NCI-H446 treated with DMSO at 0.1 percent for 48 hours (cell line): Measurements from ENCODE around the gene ANKRD45.
"Not testable (repeated sequence)": the region's sequence is repeated elsewhere in the genome, so short reads cannot be mapped to it uniquely, and the experiment has no call there.

ENCODE experiments used
- DNase-seq: peaks from one replicate; lab custom pipeline; 2025; lab: John Stamatoyannopoulos, UW

ANKRD45 gene

DNA sequence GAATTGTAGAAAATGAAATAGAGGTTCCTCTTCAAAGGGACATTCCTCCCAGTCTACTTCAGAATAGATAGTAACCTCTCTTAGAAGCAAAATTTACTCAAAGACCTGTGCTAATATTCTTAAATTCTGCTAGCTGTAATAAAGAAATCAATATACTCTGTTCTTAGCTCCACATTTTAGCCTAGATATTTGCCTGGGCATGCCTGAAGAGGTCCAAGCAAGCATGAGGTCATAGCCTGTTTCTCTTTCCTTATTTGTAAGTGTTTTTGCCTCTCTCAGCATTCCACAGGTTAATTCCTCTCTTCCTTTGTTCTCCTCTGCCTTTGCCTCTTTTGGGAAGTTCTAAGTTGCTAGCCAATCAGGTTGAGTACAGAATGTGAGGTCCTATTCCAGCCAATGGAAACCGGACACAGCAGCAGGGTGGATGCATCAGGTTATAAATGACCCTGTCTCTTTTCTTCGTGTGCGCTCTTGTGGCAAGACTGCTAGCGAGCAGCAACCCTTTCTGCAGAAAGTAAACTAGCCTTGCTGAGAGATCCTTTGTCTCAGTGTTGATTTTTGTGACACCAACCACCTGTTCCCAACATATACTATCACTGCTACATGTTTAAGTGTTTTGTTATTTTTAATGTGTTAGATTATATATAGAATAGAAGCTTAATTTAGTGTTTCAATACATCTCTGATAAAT is 27.1 kb downstream of the ANKRD45 start:
- not testable (repeated sequence) for DNase-seq

- no peak for DNase-seq
Observed at GRCh38 chr1:173639102-173639501, 30.5 kb downstream of the ANKRD45 start.

GRCh38 chr1:173638043-173639021 is 31.3 kb downstream of the ANKRD45 start:
- no peak for DNase-seq

GRCh38 chr1:173637236-173638042 is 32.2 kb downstream of the ANKRD45 start:
- DNase-seq = not testable (repeated sequence)

- no peak for DNase-seq
Observed at GRCh38 chr1:173635116-173635515, 34.5 kb downstream of the ANKRD45 start, which contains the start of gene TEX50. Gene TEX50, plus strand, starts transcription at chr1:173635338. Its CDS starts 184 bp downstream, at chr1:173635522.

- DNase-seq = no peak
Observed at GRCh38 chr1:173628888-173629287, 40.8 kb downstream of the ANKRD45 start.

GRCh38 chr1:173627269-173627668 is 42.4 kb downstream of the ANKRD45 start:
- DNase-seq = no peak

DNA sequence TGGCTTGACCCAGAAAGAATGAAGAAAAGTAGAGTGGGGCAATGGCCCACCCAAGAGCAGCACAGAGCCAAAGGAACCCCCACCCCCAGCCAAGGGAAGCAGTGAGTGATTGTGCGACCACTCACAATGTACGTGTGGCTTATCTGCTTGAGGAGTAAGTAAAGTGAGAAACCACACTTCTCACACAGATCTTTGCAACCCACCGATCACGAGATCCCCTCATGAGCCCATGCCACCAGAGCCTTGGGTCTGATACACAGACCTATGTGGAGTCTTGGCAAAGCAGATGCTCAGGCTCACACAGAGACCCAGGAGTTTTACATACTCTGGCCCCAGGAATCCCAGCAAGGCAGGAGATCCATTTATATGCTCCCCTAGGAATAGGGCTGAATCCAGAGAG is 52.8 kb downstream of the ANKRD45 start:
- DNase-seq = no peak

DNA sequence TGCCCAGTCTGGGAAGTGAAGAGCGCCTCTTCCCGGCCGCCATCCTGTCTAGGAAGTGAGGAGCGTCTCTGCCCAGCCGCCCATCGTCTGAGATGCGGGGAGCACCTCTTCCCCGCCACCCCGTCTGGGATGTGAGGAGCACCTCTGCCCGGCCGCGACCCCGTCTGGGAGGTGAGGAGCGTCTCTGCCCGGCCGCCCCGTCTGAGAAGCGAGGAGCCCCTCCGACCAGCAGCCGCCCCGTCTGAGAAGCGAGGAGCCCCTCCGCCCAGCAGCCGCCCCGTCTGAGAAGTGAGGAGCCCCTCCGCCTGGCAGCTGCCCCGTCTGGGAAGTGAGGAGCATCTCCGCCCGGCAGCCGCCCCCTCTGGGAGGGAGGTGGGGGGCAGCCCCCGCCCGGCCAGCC is 56.6 kb downstream of the ANKRD45 start:
- DNase-seq = not testable (repeated sequence)

GRCh38 chr1:173608503-173609216 is 61.0 kb downstream of the ANKRD45 start:
- DNase-seq = no peak

GRCh38 chr1:173603056-173603591 is 66.5 kb downstream of the ANKRD45 start, which contains the start of gene SLC9C2:
Gene SLC9C2, minus strand, starts transcription at chr1:173603072. Its CDS starts 1,296 bp downstream, at chr1:173601776.
- DNase-seq = no peak

DNA sequence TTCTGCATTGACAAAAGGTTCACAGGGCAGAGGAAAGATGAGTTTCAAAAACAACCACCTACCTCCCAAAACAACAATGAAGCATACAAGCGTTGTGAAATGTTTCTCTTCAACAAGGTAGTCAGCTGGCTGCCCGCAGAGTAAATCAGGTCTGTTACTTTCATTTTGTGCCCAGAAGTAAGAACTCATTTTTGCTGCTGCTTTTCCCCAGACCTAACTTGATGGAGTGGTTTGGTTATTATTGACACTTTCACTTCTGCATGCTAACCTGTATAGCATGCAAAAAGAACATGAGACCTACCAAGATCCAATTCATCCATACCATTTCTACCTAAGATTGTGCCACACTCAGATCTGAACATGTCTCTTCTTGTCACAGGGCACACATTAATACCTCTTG is 68.1 kb downstream of the ANKRD45 start:
- no peak for DNase-seq

GRCh38 chr1:173596097-173596825 is 73.4 kb downstream of the ANKRD45 start:
- DNase-seq = no peak

DNA sequence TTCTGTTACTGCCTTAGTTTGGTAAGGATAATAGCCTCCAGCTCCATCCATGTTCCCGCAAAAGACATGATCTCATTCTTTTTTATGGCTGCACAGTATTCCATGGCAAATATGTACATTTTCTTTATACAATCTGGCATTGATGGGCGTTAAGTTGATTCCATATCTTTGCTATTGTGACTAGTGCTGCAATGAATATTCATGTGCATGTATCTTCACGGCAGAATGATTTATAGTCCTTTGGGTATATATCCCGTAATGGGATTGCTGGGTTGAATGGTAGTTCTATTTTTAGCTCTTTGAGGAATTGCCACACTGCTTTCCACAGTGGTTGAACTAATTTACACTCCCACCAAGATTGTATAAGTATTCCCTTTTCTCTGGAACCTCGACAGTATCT is 78.5 kb downstream of the ANKRD45 start:
- DNase-seq = not testable (repeated sequence)

DNA sequence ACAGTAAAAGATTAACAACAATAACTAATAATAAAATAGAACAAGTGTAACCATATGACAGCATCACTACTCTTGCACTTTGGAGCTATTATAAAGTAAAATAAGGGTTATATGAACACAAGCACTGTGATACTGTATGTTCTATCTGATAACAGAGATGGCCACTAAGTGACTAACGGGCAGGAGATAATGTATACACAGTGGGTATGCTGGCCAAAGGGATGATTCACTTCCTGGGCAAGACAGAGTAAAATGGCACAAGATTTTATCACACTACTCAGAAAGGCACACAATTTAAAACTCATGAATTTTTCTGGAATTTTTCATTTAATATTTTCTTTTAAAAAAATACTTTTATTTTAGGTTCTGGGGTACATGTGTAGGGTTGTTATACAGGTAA is 79.1 kb downstream of the ANKRD45 start:
- no peak for DNase-seq

DNA sequence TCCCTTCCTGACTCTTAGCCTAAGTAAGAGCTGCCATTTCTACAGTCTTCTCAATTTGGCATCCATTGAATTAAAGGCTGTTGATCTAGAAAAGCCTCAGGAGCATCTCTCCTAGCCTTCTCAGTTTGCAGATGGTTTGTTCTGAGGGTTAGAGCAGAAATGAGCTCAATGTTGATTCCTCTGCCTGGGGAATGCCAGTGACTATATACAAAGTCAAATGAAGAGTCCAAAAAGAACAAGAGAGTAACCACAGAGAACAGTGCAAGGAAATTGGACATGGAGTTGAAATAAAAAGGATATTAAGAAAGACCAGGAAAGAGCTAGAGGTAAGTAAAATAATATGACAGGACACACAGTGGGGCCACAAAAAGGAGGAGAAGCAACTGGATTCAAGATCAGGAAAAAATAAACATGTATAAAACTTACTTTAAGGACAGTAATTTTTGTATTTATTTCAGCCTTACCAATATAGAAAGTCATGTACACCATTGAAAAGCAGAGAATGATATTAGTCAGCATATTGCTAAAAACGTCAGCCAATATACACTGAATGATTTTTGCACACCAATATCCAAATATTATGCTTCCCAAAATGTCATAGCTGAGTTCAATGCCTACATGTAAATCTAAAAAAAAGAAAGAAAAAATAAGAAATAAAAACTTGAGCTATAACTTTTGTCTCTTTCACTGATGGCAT is 88.1 kb downstream of the ANKRD45 start:
- no peak for DNase-seq

DNA sequence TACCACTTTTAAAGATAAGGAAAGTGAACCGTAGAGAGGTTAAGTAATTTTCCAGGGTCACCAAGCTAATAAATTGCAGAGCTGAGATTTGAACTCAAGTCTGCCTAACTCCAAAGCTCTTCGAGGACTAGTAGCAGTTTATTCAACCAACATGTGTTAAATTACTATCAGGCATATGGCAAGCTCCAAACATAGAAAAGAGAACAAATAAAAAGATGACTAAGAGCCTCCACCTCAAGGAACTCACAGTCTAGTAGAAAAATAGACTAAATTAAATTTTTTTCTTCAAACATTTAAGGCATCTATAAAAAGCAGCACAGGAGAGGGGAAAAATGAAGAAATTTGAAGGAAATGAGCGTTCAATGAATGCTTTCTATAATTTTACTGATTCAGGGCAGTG is 89.0 kb downstream of the ANKRD45 start:
- DNase-seq = no peak

- DNase-seq = no peak
Observed at GRCh38 chr1:173580071-173580470, 89.6 kb downstream of the ANKRD45 start.

- DNase-seq = no peak
Observed at GRCh38 chr1:173573596-173573995, 96.1 kb downstream of the ANKRD45 start.
